HCT116 (cell line): ENCODE measurements around the gene STK40. TPM values are rescaled to one million over a fixed set of nuclear protein-coding genes. Genes with fewer than 3 reads are reported as not detected.
A peak's percentile ranks its signal among the peaks of the same experiment; 100 is the strongest.

ENCODE experiments used
- ATAC-seq: fragments of 200-7000 bp; cut with Tn5 transposase; 2 replicates; pipeline ENCODE4 v1.9.1; 2020; ENCODE audit warnings: mild to moderate bottlenecking, moderate library complexity
- BruUV-seq: library from RNA; stranded (reverse); fragments of 400-500 nt; replicated peaks from 2 replicates; lab custom pipeline; 2021; lab: Mats Ljungman, UMichigan
- CTCF ChIA-PET: fragments of 300-600 bp; sonication (Branson Sonifier 250); formaldehyde crosslinking; loops from one replicate; lab custom pipeline; 2021; ENCODE audit warnings: antibody characterized with exemption; lab: Charles Lee
- POLR2A ChIA-PET: fragments of 300-600, 350-600 bp; sonication (Branson Sonifier 250); formaldehyde crosslinking; loops from one replicate; lab custom pipeline; 2021; ENCODE audit warnings: antibody characterized with exemption; lab: Charles Lee
- RAD21 ChIA-PET, 2 experiments: fragments of 300-600 bp; sonication (Branson Sonifier 250); formaldehyde crosslinking; loops; one replicate each; lab custom pipeline; 2023; ENCODE audit warnings: low total read pairs in 2 of 2; ENCODE audit not compliant: uncharacterized antibody in 2 of 2, unreplicated experiment in 2 of 2, low non-redundant PET in 1 of 2; lab: Charles Lee
- DNase-seq: peaks from one replicate; pipeline ENCODE4 v3.0.0-alpha.2; 2010; ENCODE audit warnings: low read depth, low spot score
- H2AFZ ChIP-seq: fragments of 200-600 bp; shearing (Covaris generic), sonication (generic); 2 replicates; pipeline ENCODE4 v1.6.1; 2017; ENCODE audit warnings: low read depth, mixed run types, mixed read lengths, antibody characterized with exemption, low read length; ENCODE audit not compliant: poor library complexity, severe bottlenecking
- H3K27ac ChIP-seq: 2 replicates; pipeline ENCODE4 v1.5.1; 2012; ENCODE audit warnings: low read depth, low read length
- H3K27me3 ChIP-seq: fragments of 200-600 bp; sonication (generic); 2 replicates; pipeline ENCODE4 v1.6.1; 2016; ENCODE audit warnings: mixed run types, low read length, mixed read lengths; ENCODE audit not compliant: insufficient read depth
- H3K36me3 ChIP-seq, 2 experiments: fragments of 200-500 bp in 1 of 2; fragments of 200-600 bp in 1 of 2; sonication (Bioruptor generic) in 1 of 2; sonication (generic) in 1 of 2; 2 replicates each; pipeline versions ENCODE4 v1.5.1 to v1.6.1; 2014 to 2016; ENCODE audit warnings: low read length in 2 of 2, inconsistent platforms in 1 of 2, mixed read lengths in 1 of 2, mixed run types in 1 of 2; ENCODE audit not compliant: insufficient read depth in 2 of 2, control insufficient read depth in 1 of 2
- H3K4me1 ChIP-seq, 2 experiments: fragments of 200-600 bp in 1 of 2; sonication (generic) in 1 of 2; 2 replicates each; pipeline versions ENCODE4 v1.5.1 to v1.6.1; 2012 to 2017; ENCODE audit warnings: low read length in 2 of 2, inconsistent platforms in 1 of 2, mild to moderate bottlenecking in 1 of 2, mixed read lengths in 1 of 2, mixed run types in 1 of 2, moderate library complexity in 1 of 2; ENCODE audit not compliant: insufficient read depth in 2 of 2, control insufficient read depth in 1 of 2
- H3K4me2 ChIP-seq: fragments of 200-600 bp; sonication (generic); 2 replicates; pipeline ENCODE4 v1.6.1; 2017; ENCODE audit warnings: mixed run types, low read length, mixed read lengths
- H3K4me3 ChIP-seq, 2 experiments: fragments of 200-600 bp in 1 of 2; sonication (generic) in 1 of 2; replicated peaks in 1 of 2; 2 replicates each; pipeline ENCODE4 v1.5.1; 2011 to 2016; ENCODE audit warnings: low read length in 2 of 2, control low read depth in 1 of 2, low read depth in 1 of 2, mild to moderate bottlenecking in 1 of 2, mixed read lengths in 1 of 2, mixed run types in 1 of 2
- H3K79me2 ChIP-seq: fragments of 200-600 bp; sonication (generic); 2 replicates; pipeline ENCODE4 v1.6.1; 2017; ENCODE audit warnings: mild to moderate bottlenecking, mixed run types, low read length, moderate library complexity, mixed read lengths; ENCODE audit not compliant: insufficient read depth
- H3K9ac ChIP-seq: fragments of 200-600 bp; sonication (generic); 2 replicates; pipeline ENCODE4 v1.6.1; 2016; ENCODE audit warnings: low read length, mixed read lengths
- H3K9me2 ChIP-seq: fragments of 200-600 bp; sonication (generic), shearing (Covaris generic); 2 replicates; pipeline ENCODE4 v1.6.1; 2017; ENCODE audit warnings: mixed run types, mild to moderate bottlenecking, moderate library complexity; ENCODE audit not compliant: insufficient read depth
- H3K9me3 ChIP-seq, 2 experiments: fragments of 200-500 bp in 1 of 2; fragments of 200-600 bp in 1 of 2; sonication (Bioruptor generic) in 1 of 2; sonication (generic) in 1 of 2; 2 replicates each; pipeline ENCODE4 v1.6.1; 2014 to 2017; ENCODE audit warnings: low read length in 2 of 2, mixed read lengths in 2 of 2, inconsistent platforms in 1 of 2, low read depth in 1 of 2, mild to moderate bottlenecking in 1 of 2, mixed run types in 1 of 2, moderate library complexity in 1 of 2; ENCODE audit not compliant: control insufficient read depth in 1 of 2, insufficient read depth in 1 of 2
- H4K20me1 ChIP-seq: fragments of 200-600 bp; sonication (generic), shearing (Covaris generic); 2 replicates; pipeline ENCODE4 v1.6.1; 2017; ENCODE audit warnings: mixed run types, mild to moderate bottlenecking, moderate library complexity; ENCODE audit not compliant: insufficient read depth
- ATF3 ChIP-seq: IDR thresholded peaks from 2 replicates; pipeline ENCODE4 v1.6.1; 2012
- CBX3 ChIP-seq: IDR thresholded peaks from 2 replicates; pipeline ENCODE4 v1.6.1; 2012; ENCODE audit warnings: low read depth
- CEBPB ChIP-seq: IDR thresholded peaks from 2 replicates; pipeline ENCODE4 v1.6.1; 2012; ENCODE audit warnings: low read depth
- CTCF ChIP-seq, 3 experiments: fragments of 200-600 bp in 1 of 3; sonication (generic) in 1 of 3; IDR thresholded peaks in 2 of 3; conservative IDR thresholded peaks in 1 of 3; 2 replicates each; pipeline ENCODE4 v1.5.1; 2012 to 2017; ENCODE audit warnings: low read depth in 2 of 3, low read length in 2 of 3, antibody characterized with exemption in 1 of 3, borderline replicate concordance in 1 of 3, control low read depth in 1 of 3, mild to moderate bottlenecking in 1 of 3, mixed read lengths in 1 of 3, mixed run types in 1 of 3, moderate library complexity in 1 of 3; ENCODE audit not compliant: insufficient read depth in 1 of 3
- EZH2phosphoT487 ChIP-seq: fragments of 200-600 bp; IDR thresholded peaks from 2 replicates; pipeline ENCODE4 v1.6.1; 2018; ENCODE audit warnings: antibody characterized with exemption, borderline replicate concordance
- JUND ChIP-seq: IDR thresholded peaks from 2 replicates; pipeline ENCODE4 v1.6.1; 2012
- POLR2AphosphoS5 ChIP-seq: IDR thresholded peaks from 2 replicates; pipeline ENCODE4 v1.6.1; 2011; ENCODE audit warnings: mild to moderate bottlenecking, low read depth, low read length, moderate library complexity
- RAD21 ChIP-seq: IDR thresholded peaks from 2 replicates; pipeline ENCODE4 v1.6.1; 2012; ENCODE audit warnings: low read depth, mild to moderate bottlenecking
- REST ChIP-seq: IDR thresholded peaks from 2 replicates; pipeline ENCODE4 v1.6.1; 2012; ENCODE audit warnings: low read depth
- SP1 ChIP-seq: IDR thresholded peaks from 2 replicates; pipeline ENCODE4 v1.6.1; 2012; ENCODE audit warnings: low read depth
- SRF ChIP-seq: IDR thresholded peaks from 2 replicates; pipeline ENCODE4 v1.6.1; 2012; ENCODE audit warnings: low read depth
- ZBTB33 ChIP-seq: IDR thresholded peaks from 2 replicates; pipeline ENCODE4 v1.6.1; 2011; ENCODE audit warnings: mild to moderate bottlenecking, low read length, moderate library complexity; ENCODE audit not compliant: insufficient replicate concordance; ENCODE audit errors: extremely low read depth
- ZFX ChIP-seq: fragments of 450-650 bp; IDR thresholded peaks from 2 replicates; pipeline ENCODE4 v1.6.1; 2017
- ZNF274 ChIP-seq: fragments of 200-500 bp; sonication (Bioruptor generic); IDR thresholded peaks from 2 replicates; pipeline ENCODE4 v1.6.1; 2014; ENCODE audit warnings: mild to moderate bottlenecking, low read depth, low read length, inconsistent platforms
- intact Hi-C: fragments of 100-400 bp; cut with micrococcal nuclease; formaldehyde crosslinking; loops from 2 replicates; pipeline ENCODE4 v1.10.0; 2022
- total RNA-seq: library from RNA; stranded (reverse); gene quantifications from one replicate; pipeline ENCODE4 v1.2.1, GENCODE V29; 2021; ENCODE audit not compliant: unreplicated experiment

The STK40 gene
- total RNA-seq, 1 experiment from 2014 or later: 33.9 TPM

GRCh38 chr1:36359911-36360550, 25.7 kb downstream of the STK40 start:
- ChIA-PET RAD21 (no interaction called here), CTCF (no interaction called here), POLR2A (no interaction called here)
- no peaks in the 10 kb centered on the region for H4K20me1 ChIP-seq
- H3K4me1 ChIP-seq: peaks cover 0 to 4% of the 10 kb centered on the region in 2 experiments; a peak in 1 of 4 replicates
- no peaks in the 10 kb centered on the region for H3K27me3 ChIP-seq
- TSS peak; percentile 9 for BruUV-seq
- DNase-seq (no peak), ATAC-seq (no peak)
- H3K4me3 ChIP-seq: no peak overlapping the region
- H3K36me3 ChIP-seq: peaks cover 11 to 14% of the 10 kb centered on the region in 2 experiments; a peak in 3 of 4 replicates
- H2AFZ ChIP-seq: no peak overlapping the region
- H3K9me3 ChIP-seq: no peaks in the 10 kb centered on the region
- H3K27ac ChIP-seq: no peak overlapping the region
- no peaks in the 10 kb centered on the region for H3K9me2 ChIP-seq
- peaks cover under 1% of the 10 kb centered on the region; the same call in 1 of the 2 replicates for H3K79me2 ChIP-seq
- TF ChIP-seq POLR2AphosphoS5: no peak
- TF ChIP-seq EZH2phosphoT487: no peak
- TF ChIP-seq ZFX: no peak
- TF ChIP-seq SP1: no peak
- TF ChIP-seq RAD21: no peak
- no peak for TF ChIP-seq ZNF274
- no peak for TF ChIP-seq CEBPB
- no peak for TF ChIP-seq SRF
- TF ChIP-seq CBX3: no peak
- TF ChIP-seq ZBTB33: no peak
- TF ChIP-seq ATF3: no peak
- TF ChIP-seq CTCF (IDR thresholded peaks at IDR 0.05 in 2 of 3, conservative IDR thresholded peaks at IDR 0.05 in 1 of 3; ENCODE audit: borderline replicate concordance in 1 of 3, insufficient read depth in 1 of 3, low read depth in 2 of 3, low read length in 2 of 3): no peak
- TF ChIP-seq JUND: no peak
- no peak for TF ChIP-seq REST
- TF ChIP-seq, all 23 proteins: peak for 0
- intact Hi-C loops: no loop called here
- Histone ChIP-seq H3K9ac (no peak overlapping the region), H3K4me2 (no peak overlapping the region)
